T-cell (primary cell): Measurements from ENCODE around the gene PRSS1. TPM values are rescaled to one million over a fixed set of nuclear protein-coding genes. Genes with fewer than 3 reads are reported as not detected.
"Not testable (repeated sequence)": the region's sequence is repeated elsewhere in the genome, so short reads cannot be mapped to it uniquely, and the experiment has no call there.

Source experiments
- ATAC-seq, 4 experiments: fragments of 200-7000 bp in 3 of 4; fragments of 150-1000 bp in 1 of 4; cut with Tn5 transposase; replicated peaks in 1 of 4; 1 replicate in 3 of 4; 2 replicates in 1 of 4; pipeline ENCODE4 v1.10.0; 2021; ENCODE audit warnings: moderate library complexity in 3 of 4, mild to moderate bottlenecking in 2 of 4, moderate number of reproducible peaks in 1 of 4
- CTCF ChIA-PET, 2 donors: fragments of 300-600 bp; sonication (Branson Sonifier 250); formaldehyde crosslinking; loops; one replicate each; lab custom pipeline; 2022; ENCODE audit warnings: antibody characterized with exemption in 2 of 2; lab: Charles Lee
- POLR2A ChIA-PET, 2 donors: fragments of 300-600 bp; sonication (Branson Sonifier 250); formaldehyde crosslinking; loops; one replicate each; lab custom pipeline; 2022; ENCODE audit warnings: antibody characterized with exemption in 2 of 2; lab: Charles Lee
- DNase-seq, 35 experiments: peaks; one replicate each; pipeline versions ENCODE4 v3.0.0 to v3.0.0-alpha.2; 2013 to 2023
- H3K27ac ChIP-seq: one replicate; pipeline ENCODE4 v1.5.1; 2013; ENCODE audit warnings: low read length
- H3K27me3 ChIP-seq, 2 experiments: replicated peaks in 1 of 2; 1 replicate in 1 of 2; 2 replicates in 1 of 2; pipeline versions ENCODE4 v1.6.1 to v1.7.0; 2013; ENCODE audit warnings: low read length in 1 of 2, mixed read lengths in 1 of 2; ENCODE audit not compliant: control insufficient read depth in 2 of 2, insufficient read depth in 2 of 2; ENCODE audit errors: extremely low read depth in 1 of 2
- H3K36me3 ChIP-seq, 2 donors: 1 replicate in 1 of 2; 2 replicates in 1 of 2; pipeline versions ENCODE4 v1.6.1 to v1.7.0; 2013; ENCODE audit warnings: low read length in 1 of 2; ENCODE audit not compliant: control insufficient read depth in 2 of 2, insufficient read depth in 1 of 2; ENCODE audit errors: extremely low read depth in 1 of 2
- H3K4me1 ChIP-seq, 2 experiments: 1 replicate in 1 of 2; 2 replicates in 1 of 2; pipeline versions ENCODE4 v1.6.1 to v1.7.0; 2013; ENCODE audit warnings: low read length in 2 of 2, mixed read lengths in 1 of 2; ENCODE audit not compliant: insufficient read depth in 2 of 2, control insufficient read depth in 1 of 2; ENCODE audit errors: extremely low read depth in 1 of 2
- H3K4me3 ChIP-seq, 2 donors: 1 replicate in 1 of 2; 2 replicates in 1 of 2; pipeline versions ENCODE4 v1.5.1 to v1.7.0; 2013; ENCODE audit warnings: mild to moderate bottlenecking in 2 of 2, low read length in 1 of 2, moderate library complexity in 1 of 2; ENCODE audit not compliant: control insufficient read depth in 1 of 2; ENCODE audit errors: extremely low read depth in 1 of 2
- H3K9me3 ChIP-seq: 2 replicates; pipeline ENCODE4 v1.7.0; 2013
- H3K27ac Mint-ChIP-seq, 2 donors: one replicate each; pipeline ENCODE4 v1.8.0; 2020 to 2021; ENCODE audit warnings: mild to moderate bottlenecking in 2 of 2, mixed read lengths in 2 of 2
- H3K27me3 Mint-ChIP-seq, 2 donors: one replicate each; pipeline ENCODE4 v1.8.0; 2021 to 2022; ENCODE audit warnings: mixed read lengths in 2 of 2
- H3K36me3 Mint-ChIP-seq: one replicate; pipeline ENCODE4 v1.8.0; 2021; ENCODE audit warnings: mixed read lengths
- H3K4me1 Mint-ChIP-seq, 3 donors: one replicate each; pipeline ENCODE4 v1.8.0; 2020 to 2022; ENCODE audit warnings: mixed read lengths in 3 of 3, mild to moderate bottlenecking in 1 of 3
- H3K4me3 Mint-ChIP-seq, 3 donors: one replicate each; pipeline ENCODE4 v1.8.0; 2020 to 2022; ENCODE audit warnings: mild to moderate bottlenecking in 3 of 3, mixed read lengths in 3 of 3, moderate library complexity in 3 of 3
- H3K9me3 Mint-ChIP-seq, 3 donors: one replicate each; pipeline ENCODE4 v1.8.0; 2020 to 2022; ENCODE audit warnings: mixed read lengths in 3 of 3
- WGBS: methylation state at CpG from one replicate; pipeline ENCODE4 v1.1.5; 2013; ENCODE audit warnings: missing lambda C conversion rate; ENCODE audit not compliant: insufficient coverage; 5-methylcytosine and 5-hydroxymethylcytosine counted together
- total RNA-seq, 35 experiments: library from RNA in 6 of 35; stranded (reverse) in 6 of 35; fragments of 120-200 nt in 1 of 35; gene quantifications; one replicate each; pipeline versions ENCODE4 v1.2.1 to v1.2.4 and lab custom pipeline; 2013 to 2026

Gene PRSS1
- total RNA-seq, 5 donors from 2014 or later (not counting 1 experiment from before 2014, with no cell fraction given): 16.0 to 23.7 (median 20.8) TPM; not detected in 2

GRCh38 chr7:142773937-142774744, 24.9 kb downstream of the PRSS1 start:
- Histone ChIP-seq H3K9me3 (no peaks in the 10 kb centered on the region), H3K27ac (no peak overlapping the region), H3K36me3 (no peaks in the 10 kb centered on the region), H3K4me3 (no peak overlapping the region), H3K4me1 (no peaks in the 10 kb centered on the region), H3K27me3 (no peaks in the 10 kb centered on the region)
- no peak for ATAC-seq
- WGBS: 60% methylated on average over 1 of the region's 4 CpGs
- H3K27ac Mint-ChIP-seq: no peak overlapping the region
- DNase-seq: no peak
- H3K4me3 Mint-ChIP-seq: no peak overlapping the region
- H3K4me1 Mint-ChIP-seq: peaks cover 0 to 17% (median 0%) of the 10 kb centered on the region in 3 donors
- H3K27me3 Mint-ChIP-seq: no peaks in the 10 kb centered on the region
- no peaks in the 10 kb centered on the region for H3K9me3 Mint-ChIP-seq
- ChIA-PET POLR2A (no interaction called here), CTCF (no interaction called here)
- peaks cover 3% of the 10 kb centered on the region for H3K36me3 Mint-ChIP-seq

GRCh38 chr7:142774826-142775225, 25.6 kb downstream of the PRSS1 start:
- Mint-ChIP-seq H3K9me3 (no peaks in the 10 kb centered on the region), H3K4me1 (peaks cover 0 to 17% (median 0%) of the 10 kb centered on the region in 3 donors), H3K27ac (no peak overlapping the region), H3K36me3 (peaks cover 3% of the 10 kb centered on the region), H3K4me3 (no peak overlapping the region), H3K27me3 (no peaks in the 10 kb centered on the region)
- POLR2A ChIA-PET: no interaction called here
- no peaks in the 10 kb centered on the region for H3K4me1 ChIP-seq
- H3K4me3 ChIP-seq: no peak overlapping the region
- 29% methylated on average over 4 of the region's 8 CpGs for WGBS
- ATAC-seq (no peak), DNase-seq (no peak)
- no peaks in the 10 kb centered on the region for H3K36me3 ChIP-seq
- no peak overlapping the region for H3K27ac ChIP-seq
- CTCF ChIA-PET: interaction anchor here in 1 of 2 donors (0.7 kb wide), 1 partner anchor 47 kb away, joined by 3 read pairs; no protein-coding TSS in a partner anchor
- no peaks in the 10 kb centered on the region for H3K9me3 ChIP-seq
- no peaks in the 10 kb centered on the region for H3K27me3 ChIP-seq

GRCh38 chr7:142775351-142776115, 26.3 kb downstream of the PRSS1 start:
- H3K36me3 Mint-ChIP-seq, H3K9me3 Mint-ChIP-seq, H3K4me1 ChIP-seq, H3K36me3 ChIP-seq, ATAC-seq, H3K9me3 ChIP-seq, H3K27ac ChIP-seq, POLR2A ChIA-PET, H3K27me3 Mint-ChIP-seq, DNase-seq, H3K27me3 ChIP-seq, H3K4me3 ChIP-seq, H3K27ac Mint-ChIP-seq, H3K4me3 Mint-ChIP-seq: not testable (repeated sequence)
- CTCF ChIA-PET: interaction anchor here in 1 of 2 donors (0.7 to 1.2 kb wide), 2 partner anchors 34 to 46 kb away, joined by 3 read pairs; no protein-coding TSS in a partner anchor
- H3K4me1 Mint-ChIP-seq: peaks cover 0 to 15% (median 0%) of the 10 kb centered on the region in 3 donors
- 90% methylated on average over 2 of the region's 6 CpGs for WGBS

- Histone ChIP-seq H3K36me3 (no peaks in the 10 kb centered on the region), H3K27ac (no peak overlapping the region), H3K27me3 (no peaks in the 10 kb centered on the region), H3K4me1 (no peaks in the 10 kb centered on the region), H3K9me3 (no peaks in the 10 kb centered on the region), H3K4me3 (no peak overlapping the region)
- ChIA-PET CTCF (interaction anchor here in 1 of 2 donors (1.2 kb wide), 1 partner anchor 33 kb away, joined by 3 read pairs; no protein-coding TSS in a partner anchor), POLR2A (no interaction called here)
- H3K36me3 Mint-ChIP-seq: peaks cover 3% of the 10 kb centered on the region
- no peak overlapping the region for H3K4me3 Mint-ChIP-seq
- H3K9me3 Mint-ChIP-seq: no peaks in the 10 kb centered on the region
- WGBS: no CpG with 5 or more reads among the region's 9 CpGs
- H3K27me3 Mint-ChIP-seq: no peaks in the 10 kb centered on the region
- H3K4me1 Mint-ChIP-seq: peaks cover 0 to 9% (median 0%) of the 10 kb centered on the region in 3 donors
- no peak overlapping the region for H3K27ac Mint-ChIP-seq
- ATAC-seq (no peak), DNase-seq (no peak)
Observed at GRCh38 chr7:142776206-142776844, 27.1 kb downstream of the PRSS1 start.

- WGBS: no CpG with 5 or more reads among the region's 2 CpGs
- H3K27ac Mint-ChIP-seq, H3K27me3 ChIP-seq, H3K36me3 ChIP-seq, H3K4me3 Mint-ChIP-seq, H3K9me3 Mint-ChIP-seq, H3K27ac ChIP-seq, ATAC-seq, H3K4me1 Mint-ChIP-seq, H3K27me3 Mint-ChIP-seq, H3K9me3 ChIP-seq, H3K4me1 ChIP-seq, DNase-seq, H3K4me3 ChIP-seq, POLR2A ChIA-PET, H3K36me3 Mint-ChIP-seq: not testable (repeated sequence)
- CTCF ChIA-PET: interaction anchor here in 1 of 2 donors (1.2 kb wide), 1 partner anchor 33 kb away, joined by 3 read pairs; no protein-coding TSS in a partner anchor
Observed at GRCh38 chr7:142776845-142777225, 27.6 kb downstream of the PRSS1 start.

DNA sequence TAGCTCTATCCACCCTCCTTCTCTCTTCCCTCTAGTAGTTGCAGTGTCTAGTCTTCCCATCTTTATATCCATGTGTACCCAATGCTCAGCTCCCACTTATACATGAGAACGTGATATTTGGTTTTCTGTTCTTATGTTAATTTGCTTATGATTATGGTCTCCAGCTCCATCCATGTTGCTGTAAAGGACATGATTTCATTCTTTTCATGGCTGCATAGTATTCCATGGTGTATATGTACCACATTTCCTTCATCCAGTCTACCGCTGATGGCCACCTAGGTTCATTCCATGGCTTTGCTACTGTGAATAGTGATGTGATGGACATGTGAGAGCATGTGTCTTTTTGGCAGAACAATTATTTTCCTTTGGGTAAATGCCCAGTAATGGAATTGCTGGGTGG, 28.0 kb downstream of the PRSS1 start:
- DNase-seq: no peak
- H3K27ac ChIP-seq: no peak overlapping the region
- Mint-ChIP-seq H3K27ac (no peak overlapping the region), H3K4me3 (no peak overlapping the region), H3K4me1 (peaks cover 0 to 7% (median 0%) of the 10 kb centered on the region in 3 donors), H3K36me3 (peaks cover 3% of the 10 kb centered on the region), H3K9me3 (no peaks in the 10 kb centered on the region), H3K27me3 (no peaks in the 10 kb centered on the region)
- no peaks in the 10 kb centered on the region for H3K4me1 ChIP-seq
- no peak overlapping the region for H3K4me3 ChIP-seq
- ChIA-PET POLR2A (no interaction called here), CTCF (no interaction called here)
- H3K27me3 ChIP-seq: no peaks in the 10 kb centered on the region
- H3K9me3 ChIP-seq: no peaks in the 10 kb centered on the region
- H3K36me3 ChIP-seq: no peaks in the 10 kb centered on the region
- WGBS: no CpG with 5 or more reads among the region's 2 CpGs
- no peak for ATAC-seq
